HUDEP-2 (cell line): Measurements from ENCODE around the gene TCEAL7.
"Not testable (repeated sequence)": the region's sequence is repeated elsewhere in the genome, so short reads cannot be mapped to it uniquely, and the experiment has no call there.

Experiments
- DNase-seq, 76 experiments: peaks; one replicate each; lab custom pipeline; 2025; ENCODE audit not compliant: unreplicated experiment in 76 of 76; lab: John Stamatoyannopoulos, UW

TCEAL7 gene

DNA sequence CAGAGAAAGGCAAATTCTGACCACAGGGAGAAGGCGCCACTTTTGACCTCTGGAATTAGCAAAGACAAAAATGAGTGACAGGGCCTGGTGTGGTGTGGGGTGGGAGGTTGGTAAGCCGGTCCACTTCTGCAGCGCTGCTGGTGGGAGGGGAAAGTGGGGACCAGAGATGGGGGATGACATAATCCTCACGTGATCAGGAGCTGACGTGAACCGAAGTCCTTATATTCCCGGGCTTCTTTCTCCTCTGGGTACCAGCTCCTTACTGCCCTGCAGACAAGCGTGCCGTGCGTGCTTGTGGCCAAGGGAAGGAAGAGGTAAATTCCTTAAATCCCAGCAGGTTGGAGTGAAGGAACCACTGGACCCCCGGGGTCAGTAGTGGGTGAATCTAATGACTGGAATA lies at the start of gene TCEAL7:
TCEAL7 (plus strand) TSS at position 249 of the 400 bp plus-strand sequence. CDS start 1,165 bp downstream, outside the sequence.
- DNase-seq = no peak

DNA sequence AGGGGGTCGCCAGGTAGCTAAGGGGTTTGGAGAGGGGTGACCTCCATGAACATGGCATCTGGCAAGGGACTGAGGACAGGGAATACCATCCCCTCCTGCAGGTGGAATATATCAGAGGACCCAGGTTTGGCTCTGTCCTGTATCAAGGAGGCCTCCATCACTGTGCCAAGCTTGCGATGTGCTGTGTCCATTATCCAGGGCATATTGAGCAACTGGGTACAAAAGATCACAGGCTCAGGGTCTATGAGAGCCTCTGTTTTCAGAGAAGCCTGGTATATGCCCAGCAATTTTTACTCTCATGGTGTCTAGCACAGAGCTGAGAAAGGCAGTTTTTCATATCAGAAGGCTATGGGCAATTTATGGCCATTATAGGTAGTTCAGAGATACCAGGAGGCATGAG lies 36.9 kb upstream of the TCEAL7 start:
- DNase-seq = no peak

GRCh38 chrX:103304705-103305104 lies 25.3 kb upstream of the TCEAL7 start:
- no peak for DNase-seq

DNA sequence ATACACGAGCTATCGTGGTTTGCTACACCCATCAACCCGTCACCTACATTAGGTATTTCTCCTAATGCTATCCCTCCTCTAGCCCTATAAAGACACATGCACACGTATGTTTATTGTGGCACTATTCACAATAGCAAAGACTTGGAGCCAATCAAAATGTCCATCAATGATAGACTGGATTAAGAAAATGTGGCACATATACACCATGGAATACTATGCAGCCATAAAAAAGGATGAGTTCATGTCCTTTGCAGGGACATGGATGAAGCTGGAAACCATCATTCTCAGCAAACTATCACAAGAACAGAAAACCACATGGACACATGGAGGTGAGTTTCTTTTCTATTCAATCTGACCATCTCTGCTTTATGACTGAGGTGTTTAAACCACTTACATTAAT lies 24.4 kb upstream of the TCEAL7 start:
- not testable (repeated sequence) for DNase-seq

DNA sequence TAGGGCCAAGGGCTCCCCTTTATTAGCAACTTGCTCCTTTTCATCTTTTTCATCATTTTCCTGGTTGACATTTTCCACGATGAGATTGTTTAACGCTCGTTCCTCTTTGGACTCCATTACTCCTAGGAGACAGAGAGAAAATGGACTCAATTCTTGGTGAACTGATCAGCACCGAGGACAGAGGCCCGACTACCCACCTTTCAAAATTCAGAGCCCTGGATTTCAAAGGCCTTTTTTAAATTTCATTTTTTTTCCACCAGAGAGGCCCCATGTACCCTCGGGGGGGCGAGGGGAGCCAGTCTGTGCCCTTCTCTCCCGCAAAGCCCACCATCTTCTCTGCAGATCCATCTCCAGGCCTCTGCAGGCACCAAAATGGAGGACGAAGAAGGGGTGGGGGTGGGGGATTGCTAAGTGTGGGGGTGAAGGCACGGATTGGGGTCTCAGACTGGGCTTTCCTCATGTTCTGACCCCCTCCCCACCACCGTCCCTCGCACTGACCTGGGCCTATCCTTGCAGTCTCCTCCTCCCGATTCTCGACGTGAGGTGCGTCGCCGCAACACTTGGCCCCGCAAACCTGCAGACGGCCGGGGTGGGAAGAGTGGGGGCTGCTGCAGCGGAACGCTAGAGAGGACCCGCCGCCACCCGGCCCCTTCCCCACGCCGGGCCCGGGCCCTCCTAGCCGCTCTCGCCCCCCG lies 20.0 kb upstream of the TCEAL7 start:
- DNase-seq = no peak

- DNase-seq = peak in 27 of 76 experiments; percentile 0 to 53 (median 11)
These were observed 19.3 kb upstream of the TCEAL7 start, which contains the start of gene BEX2 for GRCh38 chrX:103310555-103311398. Gene BEX2, minus strand, starts transcription at chrX:103310990. Its CDS starts 1,014 bp downstream, at chrX:103309976.

DNA sequence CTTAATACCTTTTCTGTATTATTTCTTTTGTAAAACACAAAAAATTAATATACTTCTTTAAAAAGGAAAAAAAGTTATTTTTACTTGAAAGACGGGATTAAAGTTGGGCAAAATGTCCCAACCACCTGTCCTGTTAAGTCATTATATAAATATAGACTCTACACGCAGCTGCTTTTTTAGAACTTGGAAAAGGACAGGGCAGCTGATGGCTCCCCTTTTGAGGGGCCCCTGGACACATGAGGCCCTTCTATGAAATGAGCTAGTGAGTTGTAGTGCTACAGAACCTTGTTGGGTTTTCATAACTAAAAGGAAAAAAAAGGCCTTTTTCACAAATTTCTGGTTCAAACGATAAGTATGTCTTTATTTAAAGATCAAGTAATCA lies 18.6 kb upstream of the TCEAL7 start:
- no peak for DNase-seq

DNA sequence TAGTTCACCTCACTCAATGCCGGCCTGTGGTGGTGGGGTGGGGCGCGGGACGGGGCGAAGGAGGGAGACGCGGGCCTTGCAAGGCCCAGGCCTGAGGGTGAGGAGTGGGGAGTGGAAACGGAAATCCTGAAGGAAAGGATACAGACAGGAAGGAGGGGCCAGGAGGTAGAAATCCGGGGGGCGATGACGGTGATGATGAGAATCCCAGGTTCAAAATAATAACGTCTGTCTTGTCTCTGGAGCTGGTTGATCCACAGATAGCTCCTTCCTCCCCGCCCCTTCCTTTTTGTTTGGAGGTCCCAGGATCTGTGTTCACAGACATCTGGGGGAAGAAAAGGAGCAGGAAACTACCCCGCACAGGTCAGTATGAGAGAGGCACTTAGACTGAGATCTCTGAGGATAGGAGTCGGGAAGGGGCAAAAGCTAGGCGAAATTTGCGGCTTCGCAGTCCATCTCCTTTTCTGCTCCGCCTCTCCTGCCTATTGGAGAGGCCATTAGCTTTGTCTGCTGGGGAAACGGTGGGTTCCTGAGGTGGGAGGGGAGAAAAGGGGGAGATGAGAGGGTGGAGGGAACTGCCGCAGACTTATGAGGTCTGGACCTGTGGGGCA lies 746 bp downstream of the TCEAL7 start:
- DNase-seq = no peak

DNA sequence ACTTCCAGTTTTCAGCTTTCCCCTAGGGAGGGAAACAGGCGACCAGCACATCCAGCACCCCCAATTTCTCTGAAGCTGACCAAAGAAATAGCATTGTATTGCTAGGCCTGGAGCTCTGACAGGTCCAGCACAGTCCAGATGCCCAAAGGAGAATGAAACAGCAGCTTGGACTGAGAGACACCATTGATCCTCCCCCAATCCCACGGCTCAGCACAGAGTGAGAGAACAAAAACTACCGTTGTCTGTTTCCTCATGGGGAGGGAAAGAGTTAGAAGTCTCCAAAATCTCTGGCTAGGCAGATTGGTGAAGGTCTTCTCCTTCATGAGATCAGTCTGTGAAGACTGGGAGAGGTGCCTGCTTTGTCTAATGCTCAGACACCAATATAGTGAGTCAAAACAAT lies 8.6 kb downstream of the TCEAL7 start:
- DNase-seq = no peak

GRCh38 chrX:103343105-103343504 lies 13.1 kb downstream of the TCEAL7 start:
- DNase-seq = peak in 20 of 76 experiments; percentile 0 to 12 (median 2)

DNA sequence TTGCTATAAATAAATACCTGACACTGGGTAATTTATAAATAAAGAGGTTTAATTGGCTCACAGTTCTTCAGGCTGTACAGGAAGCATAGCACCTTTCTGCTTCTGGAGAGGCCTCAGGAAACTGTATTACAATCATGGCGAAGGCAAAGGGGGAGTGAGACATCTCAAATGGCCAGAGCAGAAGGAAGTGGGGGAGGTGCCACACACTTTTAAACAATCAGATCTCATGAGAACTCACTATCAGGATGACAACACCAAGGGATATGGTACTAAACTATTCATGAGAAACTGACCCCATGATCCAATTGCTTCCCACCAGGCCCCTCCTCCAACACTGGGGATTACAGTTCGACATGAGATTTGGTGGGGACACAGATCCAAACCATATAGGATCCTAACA lies 14.6 kb downstream of the TCEAL7 start:
- DNase-seq = no peak

DNA sequence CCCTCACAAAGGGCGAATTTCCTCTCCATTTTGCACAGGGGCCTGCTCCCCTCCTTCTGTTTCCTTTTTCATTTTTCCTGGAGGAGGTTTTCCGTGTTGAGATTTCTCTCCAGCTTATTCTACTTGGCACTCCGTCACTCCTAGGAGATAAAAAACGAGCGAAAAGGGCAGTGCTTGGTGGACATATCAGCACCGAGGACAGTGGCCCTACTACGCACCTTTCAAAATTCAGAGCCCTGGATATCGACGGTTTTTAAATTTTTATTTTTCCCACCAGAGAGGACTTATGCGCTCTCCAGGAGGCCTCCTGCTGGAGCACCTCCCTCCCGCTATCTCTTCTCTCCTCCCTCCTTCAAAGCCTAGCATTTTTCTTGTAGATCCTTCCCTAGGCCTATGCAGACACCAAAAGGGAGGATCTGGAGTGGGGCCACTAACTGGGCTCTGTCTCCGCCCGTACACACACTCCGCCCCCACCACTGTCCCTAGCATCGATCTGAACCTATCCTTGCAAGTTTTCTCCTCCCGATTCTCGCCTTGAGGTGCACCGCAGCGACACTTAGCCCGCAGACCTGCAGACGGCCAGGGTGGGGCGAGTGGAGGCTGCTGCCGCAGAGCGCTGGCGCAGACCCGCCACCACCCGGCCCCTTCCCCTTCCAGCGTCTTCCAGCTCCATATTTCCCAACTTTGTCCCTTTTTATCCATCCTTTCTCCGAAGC lies 17.8 kb downstream of the TCEAL7 start:
- no peak for DNase-seq

- DNase-seq = peak in 4 of 76 experiments; percentile 0 to 5 (median 2)
These were observed 26.2 kb downstream of the TCEAL7 start, which contains the start of gene TCEAL9 for GRCh38 chrX:103356130-103356798. Gene TCEAL9, plus strand, starts transcription at chrX:103356506. Its CDS starts 1,179 bp downstream, at chrX:103357685.

GRCh38 chrX:103356858-103357257 lies 26.8 kb downstream of the TCEAL7 start:
- peak in 1 of 76 experiments; percentile 9 for DNase-seq

GRCh38 chrX:103357871-103358270 lies 27.8 kb downstream of the TCEAL7 start:
- DNase-seq = no peak

DNA sequence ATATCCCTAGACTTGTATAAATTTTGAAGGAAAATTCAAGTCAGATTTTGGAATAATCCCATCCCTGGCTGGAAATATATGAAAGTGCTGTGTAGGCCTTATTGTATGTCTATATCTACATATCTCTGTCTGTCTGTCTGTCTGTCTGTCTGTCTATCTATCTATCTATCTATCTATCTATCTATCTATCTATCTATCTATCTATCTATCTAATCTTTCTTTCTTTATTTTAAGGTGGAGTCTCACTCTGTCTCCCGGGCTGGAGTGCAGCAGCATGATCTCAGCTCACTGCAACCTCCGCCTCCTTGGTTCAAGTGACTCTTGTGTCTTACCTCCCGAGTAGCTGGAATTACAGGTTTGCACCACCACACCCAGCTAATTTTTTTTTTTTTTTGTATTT lies 29.6 kb downstream of the TCEAL7 start:
- not testable (repeated sequence) for DNase-seq

GRCh38 chrX:103360092-103360491 lies 30.1 kb downstream of the TCEAL7 start:
- DNase-seq = peak in 17 of 76 experiments; percentile 0 to 36 (median 5)

DNA sequence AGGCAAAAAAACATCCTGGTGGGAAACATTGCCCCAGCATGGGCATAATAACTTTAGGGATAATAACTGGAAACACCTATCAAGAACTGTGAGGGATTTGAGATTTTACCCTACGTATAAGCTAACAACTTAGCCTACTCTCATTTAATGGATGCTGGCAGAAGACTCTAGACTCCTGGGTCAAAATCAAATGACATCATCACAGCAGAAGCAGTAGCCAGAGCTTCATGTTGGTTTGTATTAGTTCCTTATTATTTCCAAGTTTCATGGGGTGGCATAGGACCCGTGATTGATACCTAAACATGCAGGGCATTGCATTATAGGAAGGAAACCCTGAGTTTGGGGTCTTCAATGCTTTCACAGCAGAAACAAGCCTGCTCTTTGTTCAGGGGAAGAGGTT lies 30.9 kb downstream of the TCEAL7 start:
- no peak for DNase-seq

- no peak for DNase-seq
These were observed 31.8 kb downstream of the TCEAL7 start for GRCh38 chrX:103361798-103362197.

DNA sequence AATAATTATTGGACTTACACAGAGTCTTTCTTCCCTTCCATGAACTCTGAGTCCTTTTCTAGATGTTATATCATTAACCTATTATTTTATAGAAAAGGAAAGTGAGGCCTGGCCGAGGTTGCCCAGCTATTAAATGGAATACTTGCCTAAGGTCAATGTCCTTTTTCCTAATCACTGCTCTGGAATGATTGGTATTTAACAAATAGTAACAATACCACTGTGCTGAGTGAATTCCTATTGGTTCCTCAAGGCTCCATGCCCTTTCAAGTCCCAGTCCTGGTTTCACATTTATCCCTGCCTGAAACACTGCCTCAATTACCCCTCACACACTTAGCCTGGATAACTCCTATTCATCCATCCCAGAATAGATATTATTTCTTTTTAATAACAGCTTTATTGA lies 32.4 kb downstream of the TCEAL7 start:
- DNase-seq = no peak
